D721Med (cell line): ENCODE measurements around the gene DOCK2.
"Not testable (repeated sequence)": the region's sequence is repeated elsewhere in the genome, so short reads cannot be mapped to it uniquely, and the experiment has no call there.

Experiments
- DNase-seq: peaks from one replicate; pipeline ENCODE4 v3.0.0; 2011; ENCODE audit warnings: low spot score; ENCODE audit not compliant: insufficient read length
- FAIRE-seq: peaks from 2 replicates; lab custom pipeline; 2011; peaks lifted over from hg19 to GRCh38; lab: Jason Lieb, UNC
- TF ChIP-seq, protein P1 (sequence below): IDR thresholded peaks from 2 replicates; pipeline ENCODE4 v1.5.1; 2012; ENCODE audit warnings: mild to moderate bottlenecking, control low read depth; ENCODE audit not compliant: insufficient read depth; ENCODE audit errors: missing control alignments

DOCK2 gene

DNA sequence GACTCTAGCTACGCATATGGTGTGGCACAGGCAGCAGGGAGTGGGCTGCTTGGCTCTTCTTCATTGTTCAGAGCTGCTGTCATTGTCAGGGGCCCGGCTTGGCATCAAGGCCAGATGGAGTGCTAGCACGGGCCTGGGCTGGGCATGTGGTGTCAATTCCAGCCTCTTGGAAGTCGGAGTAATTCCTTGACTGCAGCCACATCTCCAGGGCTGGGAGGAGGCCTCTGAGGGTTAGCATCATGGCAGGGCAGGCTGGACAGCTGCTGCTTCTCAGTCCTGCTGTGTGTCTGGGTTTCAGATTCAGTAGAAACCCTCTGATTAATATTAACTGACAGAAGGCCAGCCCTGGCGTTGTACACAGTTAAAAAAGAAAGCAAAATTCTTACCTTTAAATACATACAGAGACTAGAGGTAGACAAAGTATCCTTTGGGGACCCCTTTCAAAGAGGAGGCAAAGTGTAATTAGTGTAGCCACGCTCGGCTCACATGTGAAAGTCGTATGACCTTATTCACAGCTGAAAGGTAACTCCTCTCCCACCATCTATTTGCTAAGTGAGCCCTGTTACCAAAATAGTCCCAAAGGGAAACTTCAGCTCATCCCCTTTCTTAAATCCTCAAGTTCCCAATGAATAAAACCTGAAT, 126.4 kb downstream of the DOCK2 start:
- FAIRE-seq, result no peak
- TF ChIP-seq, protein P1, sequence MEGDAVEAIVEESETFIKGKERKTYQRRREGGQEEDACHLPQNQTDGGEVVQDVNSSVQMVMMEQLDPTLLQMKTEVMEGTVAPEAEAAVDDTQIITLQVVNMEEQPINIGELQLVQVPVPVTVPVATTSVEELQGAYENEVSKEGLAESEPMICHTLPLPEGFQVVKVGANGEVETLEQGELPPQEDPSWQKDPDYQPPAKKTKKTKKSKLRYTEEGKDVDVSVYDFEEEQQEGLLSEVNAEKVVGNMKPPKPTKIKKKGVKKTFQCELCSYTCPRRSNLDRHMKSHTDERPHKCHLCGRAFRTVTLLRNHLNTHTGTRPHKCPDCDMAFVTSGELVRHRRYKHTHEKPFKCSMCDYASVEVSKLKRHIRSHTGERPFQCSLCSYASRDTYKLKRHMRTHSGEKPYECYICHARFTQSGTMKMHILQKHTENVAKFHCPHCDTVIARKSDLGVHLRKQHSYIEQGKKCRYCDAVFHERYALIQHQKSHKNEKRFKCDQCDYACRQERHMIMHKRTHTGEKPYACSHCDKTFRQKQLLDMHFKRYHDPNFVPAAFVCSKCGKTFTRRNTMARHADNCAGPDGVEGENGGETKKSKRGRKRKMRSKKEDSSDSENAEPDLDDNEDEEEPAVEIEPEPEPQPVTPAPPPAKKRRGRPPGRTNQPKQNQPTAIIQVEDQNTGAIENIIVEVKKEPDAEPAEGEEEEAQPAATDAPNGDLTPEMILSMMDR, result no peak

DNA sequence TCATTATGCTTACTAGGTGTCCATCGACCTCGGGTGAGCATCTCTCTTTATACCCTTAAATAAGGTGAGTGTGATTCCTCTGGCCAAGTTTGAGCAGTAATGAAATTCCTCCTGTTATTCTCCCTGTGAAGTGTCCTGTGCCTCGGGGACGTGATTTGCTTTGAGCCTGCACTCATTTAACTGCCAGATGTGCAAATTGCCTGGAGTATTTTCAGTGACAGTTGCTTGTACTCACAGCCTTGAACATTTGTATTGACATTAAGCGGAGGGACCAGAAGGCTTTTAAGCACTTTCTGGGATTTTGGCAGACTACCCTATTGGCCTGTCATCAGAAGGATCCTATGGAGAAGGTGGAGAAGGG, 126.9 kb downstream of the DOCK2 start:
- no peak for DNase-seq
- no peak for FAIRE-seq
- TF ChIP-seq, protein P1, result no peak

More for the DNA sequence above, 126.4 kb downstream of the DOCK2 start:
- no peak for DNase-seq

DNA sequence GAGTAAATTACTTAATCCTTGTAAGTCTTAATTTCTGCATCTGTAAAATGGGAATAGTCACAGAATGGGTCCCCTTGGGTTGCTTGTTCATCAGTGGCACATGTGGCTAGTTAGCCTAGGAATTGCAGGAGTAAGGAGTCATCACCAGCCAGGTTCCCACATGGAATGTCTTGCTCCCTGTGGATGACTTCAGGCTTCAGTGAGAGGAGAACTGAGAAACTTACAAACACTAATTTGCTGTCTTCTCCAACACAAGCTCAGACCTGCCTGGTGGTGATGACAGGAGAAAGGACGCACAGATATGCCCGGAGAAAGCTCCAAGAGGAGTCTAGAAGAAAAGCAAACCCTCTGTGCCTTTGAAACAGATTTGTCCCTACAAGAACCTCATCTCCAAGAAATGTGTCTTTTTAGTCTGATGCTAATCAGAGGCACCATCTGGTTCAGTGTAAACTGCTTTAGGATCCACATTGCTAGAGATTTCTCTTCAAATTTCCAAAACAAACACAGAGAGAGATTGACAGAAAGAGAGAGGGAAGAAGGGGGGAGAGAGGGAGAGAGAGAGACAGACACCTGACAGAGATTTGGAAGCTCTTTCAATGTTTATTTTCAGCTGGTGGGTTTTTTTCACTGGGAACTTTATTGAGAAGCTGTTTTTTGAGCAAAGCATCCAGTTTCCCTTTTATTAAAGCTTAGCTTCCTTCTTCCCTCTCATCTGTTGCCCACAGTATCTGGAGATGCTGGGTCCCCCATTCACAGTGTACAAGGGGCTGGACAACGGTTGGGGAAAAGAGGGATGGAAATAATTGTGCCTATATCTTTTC, 128.3 kb downstream of the DOCK2 start:
- TF ChIP-seq, protein P1, result no peak
- DNase-seq (no peak), FAIRE-seq (no peak)

DNA sequence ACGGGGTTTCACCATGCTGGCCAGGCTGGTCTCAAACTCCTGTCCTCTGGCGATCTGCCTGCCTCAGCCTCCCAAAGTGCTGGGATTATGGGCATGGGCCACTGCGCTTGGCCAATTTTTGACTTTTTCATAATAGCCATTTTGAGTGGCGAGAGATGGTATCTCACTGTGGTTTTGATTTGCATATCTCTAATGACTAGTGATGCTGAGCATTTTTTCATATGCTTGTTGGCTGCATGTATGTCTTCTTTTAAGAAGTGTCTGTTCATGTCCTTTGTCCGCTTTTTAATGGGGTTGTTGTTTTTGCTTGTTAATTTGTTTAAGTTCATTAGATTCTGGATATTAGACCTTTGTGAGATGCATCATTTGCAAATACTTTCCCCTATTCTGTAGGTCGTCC, 129.9 kb downstream of the DOCK2 start:
- not testable (repeated sequence) for DNase-seq, FAIRE-seq

DNA sequence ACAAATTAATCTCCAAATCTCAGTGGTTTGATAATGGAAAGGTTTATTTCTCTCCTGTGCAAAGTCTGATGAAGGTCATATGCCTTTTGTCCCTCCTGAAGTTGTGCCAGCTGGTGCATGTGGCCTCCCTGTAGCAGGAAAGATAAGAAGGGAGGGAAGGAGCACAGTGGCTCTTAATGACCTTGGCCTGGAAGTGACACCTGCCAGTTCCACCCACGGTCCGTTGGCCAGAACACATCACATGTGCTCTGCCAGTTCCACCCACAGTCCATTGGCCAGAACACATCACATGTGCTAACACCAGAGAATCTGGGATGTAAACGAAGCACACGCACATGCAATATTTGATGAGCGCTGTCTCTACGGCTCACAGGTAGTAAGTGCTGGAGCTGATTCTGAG, 130.9 kb downstream of the DOCK2 start:
- FAIRE-seq (no peak), DNase-seq (no peak)
- TF ChIP-seq, protein P1, result no peak

DNA sequence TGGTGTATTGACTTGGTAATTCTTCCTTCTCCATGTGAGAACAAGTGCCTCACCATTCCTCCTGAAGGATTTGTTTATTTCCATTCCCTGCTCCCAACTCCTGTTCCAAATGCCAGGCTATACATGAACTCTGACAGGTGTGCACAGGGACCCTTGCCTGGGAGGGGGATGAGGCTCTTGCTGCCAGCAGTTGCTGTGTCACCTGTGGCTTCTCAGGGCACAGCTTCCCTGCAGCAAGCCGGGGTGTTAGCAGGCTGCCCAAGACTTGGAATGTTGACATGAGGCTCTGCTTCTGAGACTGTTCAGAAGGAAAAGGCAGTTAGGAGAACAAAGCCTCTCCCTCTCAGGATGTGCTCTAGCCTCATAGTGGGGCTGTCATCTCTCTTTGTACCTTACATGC, 131.3 kb downstream of the DOCK2 start:
- TF ChIP-seq, protein P1, result no peak
- FAIRE-seq, result no peak
- no peak for DNase-seq

DNA sequence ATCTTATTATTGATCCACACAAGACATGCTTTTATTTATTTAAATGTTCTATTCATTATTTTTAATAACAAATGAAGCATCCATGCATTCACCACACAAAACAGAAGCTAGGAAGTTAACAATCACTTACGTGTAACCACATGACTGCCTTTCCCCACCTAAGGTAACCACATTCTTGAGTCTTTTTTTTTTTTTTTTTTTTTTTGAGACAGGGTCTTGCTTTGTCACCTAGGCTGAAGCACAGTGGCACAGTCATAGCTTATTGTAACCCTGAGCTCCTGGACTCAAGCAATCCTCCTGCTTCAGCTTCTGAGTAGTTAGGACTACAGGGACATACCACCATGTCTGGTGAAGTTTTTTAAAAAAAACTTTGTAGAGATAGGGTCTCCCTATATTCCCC, 133.0 kb downstream of the DOCK2 start:
- FAIRE-seq, result no peak
- DNase-seq, result no peak
- TF ChIP-seq, protein P1, result no peak
